Measurements from ENCODE around the gene APRT. TPM values are rescaled to one million over a fixed set of nuclear protein-coding genes. Genes with fewer than 3 reads are reported as not detected.
A peak's percentile ranks its signal among the peaks of the same experiment; 100 is the strongest.

APRT gene
- total and polyA plus RNA-seq, 9 of the 15 experiments (the other 6 are each of a cell fraction or from before 2014, with no cell fraction given): 41.7 to 409 (median 146) TPM

GRCh38 chr16:88803264-88803987 is 8.3 kb downstream of the APRT start, which contains the start of gene CDT1:
TSS of gene CDT1 (plus strand) at chr16:88803789. CDS start at chr16:88803832, 43 bp downstream.
- H3K36me3 ChIP-seq (ENCODE audit: control insufficient read depth, insufficient read depth, low read length): peaks cover 46% of the 10 kb centered on the region; the same call in 2 of the 3 replicates
- peaks cover 29 to 85% of the 10 kb centered on the region in 2 experiments for H3K4me1 ChIP-seq (replicated peaks in 1 of 2; ENCODE audit: control insufficient read depth in 2 of 2, insufficient read depth in 2 of 2, low read length in 2 of 2)
- ATAC-seq: peak; percentile 6
- H3K79me2 ChIP-seq (ENCODE audit: control insufficient read depth, insufficient read depth, low read length): peaks cover 74% of the 10 kb centered on the region
- H2AFZ ChIP-seq (ENCODE audit: low read depth, low read length): peak within 1 kb of the TSS; percentile 7; the same call in 1 of the 2 replicates
- ChIA-PET POLR2A (interaction anchor here (0.6 to 2.9 kb wide), 7 partner anchors 7 to 944 kb away, joined by 3 to 8 read pairs (median 4); partner anchors contain the start of gene PIEZO1), CTCF (ENCODE audit: low intra/inter-chr PET ratio) (interaction anchor here (0.6 kb wide), 1 partner anchor 66 kb away, joined by 3 read pairs; no protein-coding TSS in a partner anchor)
- peak within 1 kb of the TSS; percentile 95 to 98 for H3K9ac ChIP-seq (ENCODE audit: insufficient read depth in 1 of 2, low read depth in 2 of 2, low read length in 2 of 2)
- FAIRE-seq: peak; percentile 32
- H3K4me2 ChIP-seq (ENCODE audit: insufficient read depth, low read length): peak within 1 kb of the TSS; percentile 76
- peak within 1 kb of the TSS; percentile 86 for H3K27ac ChIP-seq (ENCODE audit: extremely low read depth, low read depth, low read length)
- no peaks in the 10 kb centered on the region for H3K9me1 ChIP-seq (ENCODE audit: control insufficient read depth, insufficient read depth, low read length)
- in situ Hi-C loops (cut with MboI) (no loop called here), intact Hi-C loops (cut with micrococcal nuclease) (loop anchor here (10.0 kb wide), 1 partner anchor 761 kb away; the partner anchor contains the start of gene RPL13)
- peaks cover 11% of the 10 kb centered on the region; the same call in 1 of the 2 replicates for H4K20me1 ChIP-seq (replicated peaks; ENCODE audit: control insufficient read depth, insufficient read depth, low read length)
- BruUV-seq (replicated peaks): no TSS peak
- WGBS (ENCODE audit: insufficient coverage, low coverage, missing lambda C conversion rate): under 1% methylated on average over 25 of the region's 98 CpGs
- DNase-seq (ENCODE audit: extremely low read depth in 1 of 4, low spot score in 3 of 4): peak; percentile 91 to 99 (median 96)
- H3K9me3 ChIP-seq (replicated peaks; ENCODE audit: control insufficient read depth, insufficient read depth, low read depth, low read length): no peaks in the 10 kb centered on the region
- no peaks in the 10 kb centered on the region; a peak in 1 of 5 replicates for H3K27me3 ChIP-seq (ENCODE audit: control insufficient read depth in 2 of 2, insufficient read depth in 2 of 2, low read length in 2 of 2)
- H3K4me3 ChIP-seq: peak within 1 kb of the TSS; percentile 89
- TF ChIP-seq POLR2B (IDR thresholded peaks at IDR 0.05; ENCODE audit: low read depth, partially characterized antibody) (peak; percentile 40), SAFB (IDR thresholded peaks at IDR 0.05; ENCODE audit: borderline replicate concordance, low read depth, low read length) (peak; percentile 100), ZEB2 (IDR thresholded peaks at IDR 0.05) (0 out of 2 replicates have a peak, but pooled peaks have one; percentile 12), FOXP1 (CRISPR knock-in tag; IDR thresholded peaks at IDR 0.05) (peak; percentile 80), YY1 (IDR thresholded peaks at IDR 0.05; ENCODE audit: borderline replicate concordance in 1 of 3, control insufficient read depth in 1 of 3, extremely low read depth in 1 of 3, insufficient read depth in 3 of 3, insufficient read length in 1 of 3, insufficient replicate concordance in 2 of 3, low read depth in 1 of 3, low read length in 2 of 3) (peak; percentile 26 to 85 (median 81)), MAX (CRISPR knock-in tag; IDR thresholded peaks at IDR 0.05) (peak; percentile 46), ZNF12 (CRISPR knock-in tag; IDR thresholded peaks at IDR 0.05) (peak; percentile 44; the same call in 1 of the 2 replicates), ETS1 (conservative IDR thresholded peaks at IDR 0.05; ENCODE audit: control insufficient read depth, low read depth, low read length) (0 out of 2 replicates have a peak, but pooled peaks have one; percentile 50), E2F8 (IDR thresholded peaks at IDR 0.05; ENCODE audit: low read depth, partially characterized antibody) (peak; percentile 97), E2F4 (CRISPR knock-in tag; IDR thresholded peaks at IDR 0.05; ENCODE audit: low read depth) (peak; percentile 71; the same call in 1 of the 2 replicates), TCF7L2 (IDR thresholded peaks at IDR 0.05; ENCODE audit: low read depth, low read length) (peak; percentile 88), TAF7 (tag; IDR thresholded peaks at IDR 0.05) (no peak)
